ENCODE results near the gene SOAT2.

- TF ChIP-seq POLR2A (IDR thresholded peaks at IDR 0.05) (peak in 1 of 2 donors; percentile 71), CTCF (IDR thresholded peaks at IDR 0.05) (peak in 1 of 5 experiments; percentile 7)
Observed at GRCh38 chr12:53054112-53054878, 49.0 kb upstream of the SOAT2 start.
